Hindlimb muscle (tissue), 1 donor: Measurements from ENCODE around the gene GRP. TPM values are rescaled to one million over a fixed set of nuclear protein-coding genes. Genes with fewer than 3 reads are reported as not detected.
"Not testable (repeated sequence)": the region's sequence is repeated elsewhere in the genome, so short reads cannot be mapped to it uniquely, and the experiment has no call there.

Source experiments
- DNase-seq: peaks from one replicate; pipeline ENCODE4 v3.0.0-alpha.2; 2013
- polyA plus RNA-seq: library from polyadenylated mRNA; unstranded; fragments of 120-200 nt; gene quantifications from one replicate; pipeline ENCODE4 v1.2.1, GENCODE V29; 2013; ENCODE audit not compliant: insufficient read length

GRP gene
- polyA plus RNA-seq, 1 donor, result not detected

- DNase-seq, result no peak
Observed at GRCh38 chr18:59229701-59230443, 9.9 kb downstream of the GRP start.

- DNase-seq, result no peak
Observed at GRCh38 chr18:59231114-59231513, 11.2 kb downstream of the GRP start.

DNA sequence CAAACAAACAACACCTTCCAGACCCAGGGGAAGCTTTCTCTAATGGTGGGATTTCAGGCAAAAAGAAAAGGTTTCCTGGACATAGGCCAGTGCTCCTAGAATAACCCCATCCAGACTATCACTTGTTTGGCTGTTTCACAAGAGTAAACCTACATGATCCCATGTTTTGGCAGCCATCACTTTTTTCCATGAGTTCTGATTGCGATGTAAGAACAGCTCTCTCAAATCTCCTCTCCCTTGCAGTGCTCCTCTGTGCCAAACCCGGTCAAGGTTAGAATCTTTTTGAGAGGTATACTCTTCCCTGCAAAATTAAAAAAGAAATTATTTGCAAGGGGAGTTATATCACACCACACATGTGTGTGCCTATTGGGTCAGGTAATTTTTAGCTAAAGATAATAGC is 11.9 kb downstream of the GRP start:
- no peak for DNase-seq

DNA sequence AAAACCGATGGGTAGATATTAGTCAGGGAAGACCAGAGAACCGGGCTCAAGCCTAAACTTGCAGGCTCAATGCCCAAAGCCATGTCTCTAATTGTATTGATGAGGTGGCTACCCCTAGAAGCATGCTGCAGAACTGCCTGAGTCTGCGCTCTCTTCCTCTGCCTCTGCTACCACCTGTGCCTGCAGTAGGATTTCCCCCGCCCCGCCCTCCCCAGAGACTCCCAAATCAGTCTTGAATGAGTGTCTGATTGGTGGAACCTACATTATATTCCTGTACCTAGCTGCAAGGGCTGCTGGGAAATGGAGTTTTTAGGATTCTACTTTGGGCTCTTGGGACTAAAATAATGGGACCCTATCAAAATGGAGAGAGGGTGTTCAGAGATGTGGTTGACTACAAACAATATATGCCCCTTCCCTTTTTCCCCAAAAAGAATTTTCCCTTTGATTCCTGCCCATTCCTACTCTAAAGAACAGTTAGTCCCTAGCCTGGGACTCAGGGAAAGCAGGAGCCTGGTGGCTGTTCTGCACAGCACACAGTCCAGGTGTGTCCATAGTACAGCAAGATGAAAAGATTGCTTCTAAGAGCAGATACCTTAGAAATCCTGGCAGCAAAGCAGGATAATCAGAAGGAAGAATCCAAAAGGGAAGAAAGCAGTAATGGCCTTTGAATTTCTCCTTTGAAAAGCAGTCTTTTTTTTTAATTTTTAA is 12.5 kb downstream of the GRP start:
- DNase-seq, result no peak

DNA sequence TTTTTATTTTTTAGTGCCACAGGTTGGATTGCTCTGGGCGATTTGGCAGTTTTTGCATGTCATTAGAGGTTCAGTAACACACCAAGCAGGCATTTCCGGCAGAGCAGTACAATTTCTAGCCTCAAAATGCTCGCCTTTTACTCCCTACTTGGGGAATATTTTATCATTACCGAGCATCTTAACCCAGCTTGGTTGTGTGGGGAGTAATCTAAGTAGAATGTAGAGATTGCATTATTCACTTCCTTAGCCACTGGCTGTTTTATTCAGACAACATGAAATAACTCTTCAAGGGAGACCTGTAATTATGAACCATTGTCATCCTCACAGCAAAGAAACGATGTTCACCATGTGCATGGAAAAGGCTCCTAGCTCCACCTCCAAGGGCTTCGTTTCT is 13.1 kb downstream of the GRP start:
- no peak for DNase-seq

GRCh38 chr18:59238385-59238784 is 18.4 kb downstream of the GRP start:
- no peak for DNase-seq

DNA sequence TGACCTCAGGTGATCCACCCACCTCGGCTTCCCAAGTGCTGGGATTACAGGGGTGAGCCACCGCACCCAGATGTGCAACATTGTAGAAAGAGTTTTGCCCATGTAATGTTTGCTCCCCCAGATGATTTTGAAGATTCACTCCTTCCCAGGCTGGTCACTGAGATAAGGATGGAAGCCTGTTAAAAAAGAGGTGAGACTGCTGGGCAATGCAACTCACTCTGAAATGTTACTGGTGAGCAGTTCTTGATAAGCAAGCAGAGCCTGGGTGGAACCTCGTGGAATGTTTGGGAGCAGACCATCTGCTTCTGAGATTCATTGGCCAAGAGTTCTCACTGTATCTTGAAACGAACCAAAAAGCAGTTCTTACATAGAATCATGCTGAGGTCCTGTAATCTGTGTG is 19.7 kb downstream of the GRP start:
- no peak for DNase-seq

- DNase-seq, result no peak
Observed at GRCh38 chr18:59242906-59243305, 22.9 kb downstream of the GRP start.

DNA sequence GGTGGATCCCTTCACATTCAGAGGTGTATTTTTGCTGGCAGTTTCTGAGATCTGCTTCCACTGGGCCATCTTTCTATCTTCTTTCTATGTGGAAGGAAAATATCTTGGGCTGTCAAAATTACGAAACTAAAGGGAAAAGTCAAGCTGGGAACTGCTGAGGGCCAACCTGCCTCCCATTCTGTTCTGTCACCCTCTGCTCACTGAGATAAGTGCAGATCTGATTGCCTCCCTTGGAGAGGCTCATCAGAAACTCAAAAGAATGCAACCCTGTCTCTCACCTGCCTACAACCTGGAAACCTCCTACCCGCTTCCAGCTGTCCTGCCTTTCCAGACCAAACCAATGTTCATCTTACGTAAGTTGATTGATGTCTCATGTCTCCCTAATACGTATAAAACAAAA is 26.8 kb downstream of the GRP start:
- no peak for DNase-seq

DNA sequence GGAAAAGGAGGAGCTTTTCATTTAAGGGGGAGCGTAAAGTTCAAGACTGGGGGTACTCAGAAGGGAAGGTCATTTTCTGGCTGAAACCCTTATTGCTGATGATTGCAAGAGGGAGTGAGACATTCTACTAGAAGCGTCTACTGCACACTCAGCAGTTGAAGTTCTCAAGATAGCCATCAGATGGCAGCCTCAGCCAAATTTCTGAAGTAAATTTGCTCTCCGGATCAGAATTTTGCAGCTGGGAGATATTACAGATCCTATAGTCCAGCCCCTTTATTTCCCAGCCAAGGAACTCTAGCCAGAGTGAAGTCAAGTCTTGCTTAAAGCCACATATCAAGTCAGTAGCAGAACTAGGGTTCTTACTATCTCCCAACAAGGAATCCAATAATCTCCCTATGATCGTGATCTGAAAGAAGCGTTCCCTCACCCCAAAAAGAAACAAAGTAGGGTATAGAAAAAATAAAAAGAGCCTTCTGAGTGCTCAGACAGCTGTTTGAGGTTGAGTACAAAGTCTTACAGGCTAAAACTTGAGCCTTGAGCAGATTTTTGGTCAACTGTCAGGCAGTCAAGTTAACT is 29.3 kb downstream of the GRP start:
- DNase-seq, result peak; percentile 89

DNA sequence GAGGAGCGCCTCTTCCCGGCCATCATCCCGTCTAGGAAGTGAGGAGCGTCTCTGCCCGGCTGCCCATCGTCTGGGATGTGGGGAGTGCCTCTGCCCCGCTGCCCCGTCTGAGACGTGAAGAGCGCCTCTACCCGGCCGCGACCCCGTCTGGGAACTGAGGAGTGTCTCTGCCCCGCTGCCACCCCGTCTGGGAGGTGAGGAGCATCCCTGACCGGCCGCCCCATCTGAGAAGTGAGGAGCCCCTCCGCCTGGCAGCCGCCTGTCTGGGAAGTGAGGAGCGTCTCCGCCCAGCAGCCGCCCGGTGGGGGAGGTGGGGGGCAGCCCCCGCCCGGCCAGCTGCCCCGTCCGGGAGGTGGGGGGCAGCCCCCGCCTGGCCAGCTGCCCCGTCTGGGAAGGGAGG is 35.5 kb downstream of the GRP start:
- DNase-seq, result not testable (repeated sequence)

DNA sequence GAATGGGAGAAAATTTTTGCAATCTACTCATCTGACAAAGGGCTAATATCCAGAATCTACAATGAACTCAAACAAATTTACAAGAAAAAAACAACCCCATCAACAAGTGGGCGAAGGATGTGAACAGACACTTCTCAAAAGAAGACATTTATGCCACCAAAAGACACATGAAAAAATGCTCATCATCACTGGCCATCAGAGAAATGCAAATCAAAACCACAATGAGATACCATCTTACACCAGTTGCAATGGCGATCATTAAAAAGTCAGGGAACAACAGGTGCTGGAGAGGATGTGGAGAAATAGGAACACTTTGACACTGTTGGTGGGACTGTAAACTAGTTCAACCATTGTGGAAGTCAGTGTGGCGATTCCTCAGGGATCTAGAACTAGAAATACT is 41.9 kb downstream of the GRP start:
- not testable (repeated sequence) for DNase-seq

DNA sequence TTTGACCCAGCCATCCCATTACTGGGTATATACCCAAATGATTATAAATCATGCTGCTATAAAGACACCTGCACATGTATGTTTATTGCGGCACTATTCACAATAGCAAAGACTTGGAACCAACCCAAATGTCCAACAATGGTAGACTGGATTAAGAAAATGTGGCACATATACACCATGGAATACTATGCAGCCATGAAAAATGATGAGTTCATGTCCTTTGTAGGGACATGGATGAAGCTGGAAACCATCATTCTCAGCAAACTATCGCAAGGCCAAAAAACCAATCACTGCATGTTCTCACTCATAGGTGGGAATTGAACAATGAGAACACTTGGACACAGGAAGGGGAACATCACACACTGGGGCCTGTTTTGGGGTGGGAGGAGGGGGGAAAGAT is 42.3 kb downstream of the GRP start:
- not testable (repeated sequence) for DNase-seq

- no peak for DNase-seq
Observed at GRCh38 chr18:59263661-59264060, 43.7 kb downstream of the GRP start.

DNA sequence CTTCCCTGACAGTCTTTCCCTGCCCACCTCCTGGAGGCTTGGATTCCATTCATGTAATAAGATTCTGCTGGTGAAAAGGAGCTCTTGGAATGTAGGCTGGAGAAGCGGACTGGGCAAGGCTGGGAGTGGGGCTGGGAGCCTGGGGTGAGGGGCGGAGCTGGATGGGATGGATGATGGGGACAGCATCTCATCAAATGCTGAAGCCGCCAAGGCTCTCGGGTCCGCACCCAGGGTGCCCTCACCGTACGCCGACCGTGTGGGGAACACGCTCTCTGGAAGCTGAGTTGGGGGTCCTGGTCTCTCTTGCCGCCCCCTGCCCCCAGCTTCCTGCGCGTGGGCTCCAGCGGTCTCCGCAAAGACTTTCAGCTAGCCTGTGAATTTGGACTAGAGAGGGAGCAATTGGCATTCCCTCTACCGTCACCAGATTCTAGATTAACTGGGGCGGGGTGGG is 44.2 kb downstream of the GRP start:
- DNase-seq, result no peak

GRCh38 chr18:59264651-59265245 is 44.8 kb downstream of the GRP start:
- DNase-seq, result no peak

- DNase-seq, result no peak
Observed at GRCh38 chr18:59265246-59265973, 45.5 kb downstream of the GRP start.

GRCh38 chr18:59265974-59266369 is 46.0 kb downstream of the GRP start:
- no peak for DNase-seq

DNA sequence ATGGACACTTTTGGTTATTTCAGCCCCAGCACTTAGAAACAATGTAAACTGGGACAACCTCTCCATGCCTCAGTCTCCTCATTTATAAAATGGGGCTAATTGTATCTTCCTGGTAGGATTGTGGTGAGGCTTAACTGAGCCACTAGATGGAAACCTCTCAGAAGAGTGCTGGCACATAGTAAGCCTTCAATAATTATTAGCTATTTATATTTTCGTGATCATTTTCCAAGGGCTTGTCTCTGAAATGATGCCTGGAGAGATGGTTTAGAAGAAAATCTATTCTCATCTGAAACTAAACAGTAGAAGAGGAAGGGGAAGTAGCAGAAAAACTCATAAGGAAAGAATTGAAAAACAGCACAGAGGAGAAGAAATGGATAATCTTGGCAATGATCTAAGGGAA is 46.5 kb downstream of the GRP start:
- no peak for DNase-seq

DNA sequence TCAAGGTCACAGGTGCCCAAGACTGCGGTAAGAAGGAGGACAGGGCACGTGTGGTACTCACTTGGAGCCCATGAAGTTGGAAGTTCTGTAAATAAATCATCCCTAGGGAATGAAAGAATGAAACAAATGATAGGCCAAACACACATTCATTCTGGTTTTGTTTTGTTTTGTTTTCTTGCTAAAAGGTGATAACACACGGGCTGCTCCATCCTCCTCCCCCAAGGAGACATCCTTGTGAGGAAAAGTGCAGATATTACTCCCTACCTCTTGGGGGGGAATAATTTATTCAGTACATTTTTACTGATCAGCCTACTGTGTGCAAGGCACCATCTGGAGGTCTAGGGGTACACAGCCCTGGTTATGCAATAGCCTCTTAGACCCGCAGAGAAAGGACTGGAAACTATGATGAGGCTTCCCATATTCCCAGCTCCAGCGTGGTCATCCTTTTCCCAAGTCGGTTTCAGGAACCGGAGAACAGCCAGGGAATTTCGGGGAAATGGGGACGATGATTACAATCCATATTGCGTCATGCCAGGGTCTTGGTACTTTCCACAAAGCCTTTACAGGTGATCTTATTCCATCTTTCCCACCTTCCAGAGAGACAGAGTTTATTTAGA is 47.0 kb downstream of the GRP start:
- DNase-seq, result no peak

DNA sequence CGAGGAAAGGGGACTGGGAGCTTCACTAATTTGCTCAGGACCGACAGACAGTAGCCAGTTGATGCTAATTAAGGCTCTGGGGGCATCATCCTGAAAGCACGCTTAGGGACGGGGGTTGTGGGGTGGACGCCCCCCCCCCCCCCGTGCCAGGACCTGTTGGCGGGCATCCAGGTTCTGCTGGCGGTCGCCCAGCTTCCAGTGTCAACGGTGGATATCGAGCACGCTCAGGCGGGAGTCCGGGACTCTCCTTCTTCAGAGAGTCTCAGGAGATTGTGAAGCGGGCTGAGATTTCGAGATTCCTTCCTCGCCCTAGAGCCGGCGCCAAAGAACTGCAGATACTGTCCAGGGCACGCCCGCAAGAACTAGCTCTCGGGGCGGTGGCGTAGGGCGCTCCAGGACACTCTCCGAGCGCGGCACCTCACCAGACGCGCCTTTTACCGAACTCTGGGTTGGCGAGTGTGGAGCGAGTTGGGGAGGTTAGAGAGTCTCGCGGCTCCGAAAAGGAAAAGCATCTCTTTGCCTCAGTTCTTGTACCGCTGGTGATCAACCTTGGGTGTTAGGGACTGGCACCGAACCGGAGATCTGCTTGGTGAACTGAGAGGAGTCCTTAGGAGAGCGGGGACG is 47.7 kb downstream of the GRP start:
- no peak for DNase-seq
